GM12878 (cell line): ENCODE data around the gene CAMK1. TPM values are rescaled to one million over a fixed set of nuclear protein-coding genes. Genes with fewer than 3 reads are reported as not detected.

Experiments
- ATAC-seq: fragments of 200-7000 bp; cut with Tn5 transposase; 3 replicates; pipeline ENCODE4 v1.9.1; 2020; ENCODE audit warnings: mild to moderate bottlenecking, moderate library complexity
- BruUV-seq: library from RNA; stranded (reverse); fragments of 400-500 nt; replicated peaks from 2 replicates; lab custom pipeline; 2021; lab: Mats Ljungman, UMichigan
- CTCF ChIA-PET: fragments of 300-600 bp; sonication (Branson Sonifier 250); formaldehyde crosslinking; extraction: SDS; loops from one replicate; lab custom pipeline; 2021; ENCODE audit warnings: inconsistent platforms; lab: Yijun Ruan, JAX
- POLR2A ChIA-PET: fragments of 350-600 bp; formaldehyde crosslinking; extraction: SDS; loops from one replicate; lab custom pipeline; 2021; ENCODE audit warnings: inconsistent platforms; lab: Charles Lee
- RAD21 ChIA-PET: fragments of 300-600 bp; sonication (Branson Sonifier 250); formaldehyde crosslinking; loops from one replicate; lab custom pipeline; 2023; ENCODE audit warnings: antibody characterized with exemption; ENCODE audit not compliant: unreplicated experiment; lab: Charles Lee
- SMC1A ChIA-PET: fragments of 300-600 bp; sonication (Branson Sonifier 250); formaldehyde crosslinking; loops from one replicate; lab custom pipeline; 2023; ENCODE audit not compliant: unreplicated experiment, uncharacterized antibody; lab: Charles Lee
- DNase-seq: peaks from one replicate; pipeline ENCODE4 v3.0.0-alpha.2; 2011; ENCODE audit warnings: low read depth, low spot score
- FAIRE-seq: peaks from 3 replicates; lab custom pipeline; 2011; peaks lifted over from hg19 to GRCh38; lab: Jason Lieb, UNC
- H2AFZ ChIP-seq: 2 replicates; pipeline ENCODE4 v1.6.0; 2011; ENCODE audit warnings: low read depth, low read length, control low read depth; ENCODE audit not compliant: control insufficient read depth
- H3K27ac ChIP-seq: 2 replicates; pipeline ENCODE4 v1.5.1; 2011; ENCODE audit warnings: control low read depth; ENCODE audit not compliant: control insufficient read depth, insufficient read depth
- H3K27me3 ChIP-seq, 2 experiments: replicated peaks in 1 of 2; 2 replicates each; pipeline versions ENCODE4 v1.6.0 to v1.6.1; 2011; ENCODE audit warnings: low read length in 1 of 2; ENCODE audit not compliant: control insufficient read depth in 2 of 2, insufficient read depth in 2 of 2
- H3K36me3 ChIP-seq, 2 experiments: 2 replicates each; pipeline ENCODE4 v1.5.1; 2011; ENCODE audit warnings: low read length in 1 of 2; ENCODE audit not compliant: control insufficient read depth in 2 of 2, insufficient read depth in 2 of 2
- H3K4me1 ChIP-seq: 2 replicates; pipeline ENCODE4 v1.6.1; 2011; ENCODE audit warnings: mild to moderate bottlenecking, low read length, moderate library complexity, mixed read lengths; ENCODE audit not compliant: control insufficient read depth, insufficient read depth
- H3K4me2 ChIP-seq: 2 replicates; pipeline ENCODE4 v1.6.0; 2011; ENCODE audit warnings: control low read depth; ENCODE audit not compliant: control insufficient read depth, insufficient read depth
- H3K4me3 ChIP-seq: fragments of 200-600 bp; sonication (generic); 2 replicates; pipeline ENCODE4 v1.5.1; 2016
- H3K79me2 ChIP-seq: 2 replicates; pipeline ENCODE4 v1.6.0; 2011; ENCODE audit warnings: low read length; ENCODE audit not compliant: control insufficient read depth, insufficient read depth
- H3K9ac ChIP-seq: 2 replicates; pipeline ENCODE4 v1.8.0; 2011; ENCODE audit warnings: low read length, control low read depth, mixed read lengths; ENCODE audit not compliant: control insufficient read depth, insufficient read depth
- H3K9me3 ChIP-seq: replicated peaks from 3 replicates; pipeline ENCODE4 v1.5.1; 2011; ENCODE audit warnings: mild to moderate bottlenecking, low read length; ENCODE audit not compliant: control insufficient read depth, insufficient read depth
- H4K20me1 ChIP-seq: 2 replicates; pipeline ENCODE4 v1.6.0; 2011; ENCODE audit not compliant: control insufficient read depth, insufficient read depth
- CTCF ChIP-seq, 3 experiments: IDR thresholded peaks in 2 of 3; conservative IDR thresholded peaks in 1 of 3; 2 replicates each; pipeline ENCODE4 v1.5.1; 2011; ENCODE audit warnings: low read depth in 3 of 3, low read length in 3 of 3, mild to moderate bottlenecking in 3 of 3, control low read depth in 2 of 3, moderate library complexity in 2 of 3, inconsistent platforms in 1 of 3, mixed read lengths in 1 of 3; ENCODE audit not compliant: control insufficient read depth in 2 of 3, insufficient read depth in 1 of 3; ENCODE audit errors: extremely low read depth in 1 of 3
- HDGF ChIP-seq: fragments of 450-650 bp; IDR thresholded peaks from 2 replicates; pipeline ENCODE4 v1.6.1; 2016; ENCODE audit warnings: antibody characterized with exemption
- KAT2A ChIP-seq: conservative IDR thresholded peaks from 2 replicates; pipeline ENCODE4 v1.6.1; 2011; ENCODE audit warnings: low read depth, low read length; ENCODE audit not compliant: control insufficient read depth
- TCF7 ChIP-seq: IDR thresholded peaks from 2 replicates; pipeline ENCODE4 v1.6.1; 2014; ENCODE audit warnings: antibody characterized with exemption, borderline replicate concordance
- WGBS: methylation state at CpG from one replicate; pipeline ENCODE4 v1.1.6; 2016; ENCODE audit warnings: low lambda C conversion rate; ENCODE audit not compliant: insufficient replicate concordance, insufficient coverage; ENCODE audit errors: missing lambda C conversion rate; 5-methylcytosine and 5-hydroxymethylcytosine counted together
- in situ Hi-C: fragments of 300-500 bp; cut with MboI; formaldehyde crosslinking; loops from 9 replicates; pipeline ENCODE4 v1.14.3; 2018; ENCODE audit warnings: mixed read lengths
- intact Hi-C: fragments of 100-400 bp; cut with micrococcal nuclease; formaldehyde crosslinking; loops from one replicate; pipeline ENCODE4 v1.14.2; 2022; ENCODE audit not compliant: unreplicated experiment
- polyA plus RNA-seq, 11 experiments: library from polyadenylated mRNA; depleted of rRNA in 4 of 11; unstranded in 6 of 11; stranded (reverse) in 5 of 11; fragments of >200 nt; fragmentation: Nextera tagmentation in 4 of 11; fragmentation: Illumina TruSeq in 1 of 11; extraction: Ambion mirVana in 4 of 11; extraction: Trizol in 1 of 11; gene quantifications; 1 replicate in 1 of 11; 2 replicates in 10 of 11; pipeline versions ENCODE4 v1.2.1 to v1.2.3, GENCODE V29; 2011 to 2016; ENCODE audit warnings: inconsistent platforms in 2 of 11, missing spikeins in 2 of 11, low read depth in 1 of 11
- total RNA-seq, 4 experiments: library from RNA; depleted of rRNA in 3 of 4; stranded (reverse); fragments of >200 nt in 3 of 4; fragmentation: Illumina TruSeq in 1 of 4; extraction: Trizol in 1 of 4; gene quantifications; 2 replicates each; pipeline versions ENCODE4 v1.2.1 to v1.2.3, GENCODE V29; 2013 to 2021

Gene CAMK1
- total and polyA plus RNA-seq, 10 of the 15 experiments (the other 5 are each of a cell fraction or from before 2014, with no cell fraction given): 0.24 to 2.1 (median 0.51) TPM; not detected in 2

GRCh38 chr3:9800529-9800928 is 30.8 kb upstream of the CAMK1 start:
- DNase-seq (no peak), FAIRE-seq (no peak), ATAC-seq (peak; percentile 58)
- BruUV-seq: no TSS peak
- ChIA-PET POLR2A (interaction anchor here (0.7 kb wide), 1 partner anchor 322 kb away, joined by 3 read pairs; no protein-coding TSS in a partner anchor), SMC1A (no interaction called here), RAD21 (no interaction called here), CTCF (interaction anchor here (0.7 kb wide), 1 partner anchor 396 kb away, joined by 3 read pairs; no protein-coding TSS in a partner anchor)
- intact Hi-C loops: no loop called here
- H3K27me3 ChIP-seq: no peaks in the 10 kb centered on the region
- H4K20me1 ChIP-seq: peaks cover 6% of the 10 kb centered on the region
- no peak overlapping the region for H3K4me2 ChIP-seq
- H2AFZ ChIP-seq: no peak overlapping the region
- peaks cover 21% of the 10 kb centered on the region for H3K79me2 ChIP-seq
- peaks cover 40 to 59% of the 10 kb centered on the region in 2 experiments for H3K36me3 ChIP-seq
- no peak overlapping the region for H3K4me3 ChIP-seq
- TF ChIP-seq HDGF (no peak), CTCF (IDR thresholded peaks at IDR 0.05 in 2 of 3, conservative IDR thresholded peaks at IDR 0.05 in 1 of 3; ENCODE audit: control insufficient read depth in 2 of 3, extremely low read depth in 1 of 3, insufficient read depth in 1 of 3, low read depth in 3 of 3, low read length in 3 of 3) (peak in 2 of 3 experiments; percentile 16 to 21; a peak in 2 of 6 replicates), KAT2A (no peak), TCF7 (no peak)
- no peaks in the 10 kb centered on the region for H3K4me1 ChIP-seq
- in situ Hi-C loops: no loop called here
- H3K27ac ChIP-seq: no peak overlapping the region
- H3K9me3 ChIP-seq: no peaks in the 10 kb centered on the region
- WGBS: 89% methylated on average over 5 of the region's 5 CpGs
- no peak overlapping the region for H3K9ac ChIP-seq
